ENCODE data around the gene ABCC10.
"Not testable (repeated sequence)": the region's sequence is repeated elsewhere in the genome, so short reads cannot be mapped to it uniquely, and the experiment has no call there.

The ABCC10 gene

GRCh38 chr6:43497689-43498088 lies 70.3 kb downstream of the ABCC10 start:
- no peak for DNase-seq (ENCODE audit: low spot score)

- not testable (repeated sequence) for DNase-seq (ENCODE audit: low spot score)
Measured at GRCh38 chr6:43498291-43498690, 71.0 kb downstream of the ABCC10 start.

- DNase-seq (ENCODE audit: low spot score), result no peak
Measured at GRCh38 chr6:43499028-43499815, 71.9 kb downstream of the ABCC10 start.

Data from CD4-positive, alpha-beta T cell treated with Interleukin-2 at 100 ng/mL for 4 hours (primary cell).